Measurements from ENCODE around the gene ELL.

Gene ELL

DNA sequence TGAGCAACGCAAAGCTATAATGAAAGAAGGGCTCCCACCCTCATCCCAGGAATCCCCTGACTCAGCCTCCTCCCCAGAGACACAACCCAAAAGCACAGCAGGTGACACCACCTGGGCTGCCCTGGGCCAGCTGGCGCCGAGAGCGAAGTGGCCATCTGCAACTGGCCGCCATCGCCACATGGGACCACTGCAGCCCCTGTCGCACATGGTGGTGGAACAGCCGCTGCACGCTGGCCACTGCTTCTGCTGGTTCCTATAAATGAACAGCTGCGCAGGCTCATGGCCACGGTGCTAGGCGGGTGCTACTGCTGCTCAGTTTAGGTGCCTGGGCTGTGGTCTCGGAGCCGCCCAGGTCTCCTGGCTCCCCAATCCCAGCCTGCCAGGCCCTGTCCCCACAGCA is 72.3 kb downstream of the ELL start:
- DNase-seq (ENCODE audit: low read depth in 2 of 3, low spot score in 2 of 3): no peak

DNA sequence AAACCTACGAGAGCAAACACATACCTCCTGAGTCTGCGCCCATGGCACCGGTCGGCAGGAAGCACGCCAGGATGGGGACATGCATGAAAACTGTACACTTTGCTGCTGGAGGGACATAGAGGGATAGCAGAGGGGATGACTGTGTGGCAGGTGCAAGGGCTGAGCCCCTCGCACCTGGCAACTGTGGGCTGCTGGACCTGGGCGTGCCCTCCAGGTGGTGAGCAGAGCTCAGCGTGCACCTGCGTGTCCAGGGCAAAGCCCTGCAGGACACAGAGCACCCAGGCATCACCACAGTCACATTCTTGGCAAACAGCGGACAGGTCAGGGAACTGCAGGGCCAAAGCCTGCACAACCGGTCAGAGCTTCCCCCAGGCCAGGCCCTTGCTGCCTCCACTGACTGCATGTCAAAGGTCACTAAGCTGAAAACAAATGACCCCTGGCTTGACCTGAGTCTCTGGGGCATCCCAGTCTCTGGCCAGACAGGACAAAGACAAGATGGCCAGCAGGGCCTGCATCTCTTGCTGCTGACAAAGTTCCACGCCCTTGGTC is 75.0 kb downstream of the ELL start:
- DNase-seq (ENCODE audit: low read depth in 2 of 3, low spot score in 2 of 3): no peak

DNA sequence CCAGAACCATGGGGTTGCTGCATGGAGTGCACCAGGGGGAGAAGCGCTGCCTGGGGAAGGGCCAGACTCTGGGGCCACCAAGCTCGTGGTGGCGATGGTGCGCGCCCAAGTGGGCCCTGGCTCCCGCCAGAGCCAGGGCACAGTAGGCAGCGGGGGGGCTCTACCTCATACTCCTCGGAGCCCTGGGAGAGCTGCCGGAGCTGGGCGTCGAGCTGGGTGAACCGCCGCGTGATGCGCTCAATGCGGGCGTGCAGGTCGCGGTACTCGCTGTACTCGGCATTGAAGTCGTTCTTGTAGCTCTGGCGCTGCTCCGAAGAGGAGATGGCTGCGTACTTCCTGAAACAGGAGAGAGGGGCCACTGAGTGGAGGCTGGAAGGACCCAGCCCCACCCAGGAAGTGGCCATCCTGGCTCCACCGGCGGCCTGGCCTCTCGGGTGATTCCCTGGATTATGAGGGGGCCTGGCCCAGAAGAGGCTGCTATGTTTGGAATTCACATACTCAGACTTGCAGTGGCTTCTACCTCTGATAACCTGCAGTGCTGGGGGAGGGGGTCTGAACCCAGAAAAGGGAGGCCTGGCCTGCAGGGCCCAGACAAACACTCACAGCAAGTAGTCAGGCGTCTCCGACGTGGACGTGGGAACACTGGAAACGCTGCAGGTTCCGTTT is 75.6 kb downstream of the ELL start:
- DNase-seq (ENCODE audit: low read depth in 2 of 3, low spot score in 2 of 3): no peak

GRCh38 chr19:18445262-18445948 is 76.5 kb downstream of the ELL start:
- DNase-seq (ENCODE audit: low read depth in 2 of 3, low spot score in 2 of 3): no peak

GRCh38 chr19:18444513-18444912 is 77.4 kb downstream of the ELL start:
- DNase-seq (ENCODE audit: low read depth in 2 of 3, low spot score in 2 of 3): no peak

DNA sequence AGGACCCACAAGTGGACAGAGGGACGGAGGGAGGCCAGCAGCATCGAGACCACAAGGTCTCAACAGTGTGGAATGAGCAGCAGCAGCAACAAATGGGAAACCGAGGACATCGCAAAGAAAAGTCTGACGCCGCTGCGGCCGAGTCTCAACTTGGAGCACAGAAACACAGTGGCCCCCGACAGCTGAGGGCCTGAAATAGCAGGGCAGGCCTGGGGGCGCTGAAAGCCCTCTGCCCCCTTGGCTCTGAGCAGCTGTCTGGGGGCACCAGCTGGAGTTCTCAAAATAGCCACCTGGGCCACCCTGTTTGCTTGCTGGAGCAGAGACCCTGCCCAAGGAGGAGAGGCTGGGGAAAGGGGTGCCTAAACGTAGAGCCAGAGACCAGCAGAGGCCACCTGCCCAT is 78.0 kb downstream of the ELL start:
- no peak for DNase-seq (ENCODE audit: low read depth in 2 of 3, low spot score in 2 of 3)

GRCh38 chr19:18443406-18443805 is 78.5 kb downstream of the ELL start:
- DNase-seq (ENCODE audit: low read depth in 2 of 3, low spot score in 2 of 3): no peak

GRCh38 chr19:18442941-18443340 is 78.9 kb downstream of the ELL start:
- no peak for DNase-seq (ENCODE audit: low read depth in 2 of 3, low spot score in 2 of 3)

- no peak for DNase-seq (ENCODE audit: low read depth in 2 of 3, low spot score in 2 of 3)
These were observed 79.8 kb downstream of the ELL start for GRCh38 chr19:18441804-18442788.

GRCh38 chr19:18440936-18441803 is 80.7 kb downstream of the ELL start:
- no peak for DNase-seq (ENCODE audit: low read depth in 2 of 3, low spot score in 2 of 3)

DNA sequence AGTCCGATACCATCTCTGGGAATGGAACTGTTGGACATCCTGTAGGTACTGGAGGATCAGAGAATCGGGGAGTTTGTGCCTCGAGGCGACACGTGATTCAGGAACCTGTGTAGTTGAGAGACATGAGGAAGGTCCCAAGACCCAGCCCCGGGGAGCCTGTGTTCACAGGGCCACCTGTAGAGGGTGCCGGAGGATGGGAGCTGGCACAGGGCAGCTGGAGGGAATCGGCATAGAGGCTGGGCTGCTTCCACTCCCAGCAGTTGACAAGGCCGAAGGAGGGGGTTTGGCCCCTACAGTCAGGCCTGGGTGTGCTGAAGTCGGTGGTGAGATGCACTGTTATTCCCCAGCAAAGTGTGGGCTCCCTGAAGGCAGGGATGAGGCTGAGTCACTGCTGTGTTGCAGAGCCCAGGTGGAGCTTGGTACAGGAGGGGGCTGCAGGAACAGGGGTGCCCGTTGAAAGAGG is 81.4 kb downstream of the ELL start:
- DNase-seq (ENCODE audit: low read depth in 2 of 3, low spot score in 2 of 3): no peak

- DNase-seq (ENCODE audit: low read depth in 2 of 3, low spot score in 2 of 3): no peak
These were observed 82.0 kb downstream of the ELL start for GRCh38 chr19:18439910-18440237.

GRCh38 chr19:18439025-18439909 is 82.6 kb downstream of the ELL start:
- DNase-seq (ENCODE audit: low read depth in 2 of 3, low spot score in 2 of 3): no peak

GRCh38 chr19:18438331-18439024 is 83.4 kb downstream of the ELL start:
- DNase-seq (ENCODE audit: low read depth in 2 of 3, low spot score in 2 of 3): no peak

DNA sequence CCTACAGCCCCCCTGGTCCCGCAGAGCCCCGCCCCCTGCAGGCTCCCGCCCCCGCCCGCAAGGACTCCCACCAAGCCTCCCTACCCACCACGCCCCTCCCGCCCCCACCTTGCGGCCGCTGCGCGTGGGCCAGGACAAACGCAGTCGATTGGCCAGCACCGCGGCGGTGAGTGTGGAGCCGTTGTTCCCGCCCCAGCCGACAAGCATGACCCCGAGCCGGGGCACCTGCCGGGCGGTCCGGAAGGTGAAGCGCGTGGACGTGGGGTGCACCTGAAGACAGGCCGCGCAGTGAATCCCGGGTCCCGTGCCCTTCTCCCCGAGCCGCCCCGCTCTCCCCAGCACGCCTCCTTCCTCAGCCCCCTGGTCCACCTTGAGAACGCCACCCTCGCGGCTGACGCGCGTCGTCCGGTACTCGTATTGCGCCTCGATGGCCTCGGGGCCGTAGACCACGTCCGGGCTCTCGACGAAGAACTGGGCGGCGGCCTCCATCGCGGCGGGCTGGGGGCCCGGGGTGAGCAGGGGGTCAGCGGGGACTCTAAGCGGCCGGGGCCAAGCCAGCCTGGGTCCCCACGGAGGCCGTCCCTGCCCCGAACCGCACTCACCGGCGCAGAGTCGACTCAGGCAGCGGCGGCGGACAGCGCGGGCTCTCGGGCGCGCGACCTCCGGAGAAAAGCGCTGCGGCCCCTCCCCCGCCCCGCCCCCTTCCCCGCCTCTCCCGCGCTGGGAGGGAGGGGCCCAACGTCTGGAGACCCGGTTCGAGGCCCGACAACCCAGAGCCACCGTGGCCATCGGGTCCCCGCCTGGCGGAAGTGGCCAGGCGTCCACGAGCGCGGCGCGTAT is 84.2 kb downstream of the ELL start, which contains the start of gene ISYNA1:
Gene ISYNA1, minus strand, starts transcription at position 643 of the 840 bp plus-strand sequence. Its CDS starts 154 bp downstream, at position 489.
- no peak for DNase-seq (ENCODE audit: low read depth in 2 of 3, low spot score in 2 of 3)

- DNase-seq (ENCODE audit: low read depth in 2 of 3, low spot score in 2 of 3): peak in 2 of 3 experiments; percentile 55 to 62
These were observed 85.0 kb downstream of the ELL start for GRCh38 chr19:18436671-18437490.
